ENCODE measurements around the gene WDR31.
"Not testable (repeated sequence)": the region's sequence is repeated elsewhere in the genome, so short reads cannot be mapped to it uniquely, and the experiment has no call there.

Gene WDR31

GRCh38 chr9:113340011-113340699 is at the start of gene WDR31:
Gene WDR31, minus strand, starts transcription at chr9:113340275. Its CDS starts 8,253 bp downstream, at chr9:113332022.
- peak; percentile 69 for DNase-seq (ENCODE audit: low read depth)
- in situ Hi-C loops (cut with HindIII; ENCODE audit: low sequenced_read_pairs): no loop called here
- TF ChIP-seq CTCF (IDR thresholded peaks at IDR 0.05; ENCODE audit: low read depth, low read length, missing control alignments): no peak
- H3K4me3 ChIP-seq (ENCODE audit: low read depth, low read length): peak within 1 kb of the TSS; percentile 74

- in situ Hi-C loops (cut with HindIII; ENCODE audit: low sequenced_read_pairs): no loop called here
- no peak for DNase-seq (ENCODE audit: low read depth)
- no peak for TF ChIP-seq CTCF (IDR thresholded peaks at IDR 0.05; ENCODE audit: low read depth, low read length, missing control alignments)
- no peak overlapping the region for H3K4me3 ChIP-seq (ENCODE audit: low read depth, low read length)
Observed at GRCh38 chr9:113389451-113389850, 49.4 kb upstream of the WDR31 start.

GRCh38 chr9:113388833-113389232 is 48.8 kb upstream of the WDR31 start:
- in situ Hi-C loops (cut with HindIII; ENCODE audit: low sequenced_read_pairs): no loop called here
- no peak for DNase-seq (ENCODE audit: low read depth)
- H3K4me3 ChIP-seq (ENCODE audit: low read depth, low read length): no peak overlapping the region
- TF ChIP-seq CTCF (IDR thresholded peaks at IDR 0.05; ENCODE audit: low read depth, low read length, missing control alignments): no peak

- DNase-seq (ENCODE audit: low read depth): no peak
- H3K4me3 ChIP-seq (ENCODE audit: low read depth, low read length): no peak overlapping the region
- in situ Hi-C loops (cut with HindIII; ENCODE audit: low sequenced_read_pairs): no loop called here
- TF ChIP-seq CTCF (IDR thresholded peaks at IDR 0.05; ENCODE audit: low read depth, low read length, missing control alignments): no peak
Observed at GRCh38 chr9:113387560-113388230, 47.6 kb upstream of the WDR31 start.

- DNase-seq (ENCODE audit: low read depth): no peak
- in situ Hi-C loops (cut with HindIII; ENCODE audit: low sequenced_read_pairs): no loop called here
- no peak for TF ChIP-seq CTCF (IDR thresholded peaks at IDR 0.05; ENCODE audit: low read depth, low read length, missing control alignments)
- no peak overlapping the region for H3K4me3 ChIP-seq (ENCODE audit: low read depth, low read length)
Observed at GRCh38 chr9:113386571-113387393, 46.7 kb upstream of the WDR31 start.

- H3K4me3 ChIP-seq (ENCODE audit: low read depth, low read length): no peak overlapping the region
- in situ Hi-C loops (cut with HindIII; ENCODE audit: low sequenced_read_pairs): no loop called here
- no peak for TF ChIP-seq CTCF (IDR thresholded peaks at IDR 0.05; ENCODE audit: low read depth, low read length, missing control alignments)
- DNase-seq (ENCODE audit: low read depth): no peak
Observed at GRCh38 chr9:113381909-113382411, 41.9 kb upstream of the WDR31 start.

- in situ Hi-C loops (cut with HindIII; ENCODE audit: low sequenced_read_pairs); H3K4me3 ChIP-seq (ENCODE audit: low read depth, low read length); DNase-seq (ENCODE audit: low read depth): not testable (repeated sequence)
Observed at GRCh38 chr9:113381441-113381840, 41.4 kb upstream of the WDR31 start.

Measured in astrocyte of the cerebellum (primary cell).